ENCODE measurements around the gene TIMM17B. TPM values are rescaled to one million over a fixed set of nuclear protein-coding genes. Genes with fewer than 3 reads are reported as not detected.
A peak's percentile ranks its signal among the peaks of the same experiment; 100 is the strongest.

Gene TIMM17B
- total RNA-seq, 2 experiments from 2014 or later = 40.0 to 40.3 TPM

- Mint-ChIP-seq H3K27me3 (no peaks in the 10 kb centered on the region), H3K9me3 (no peaks in the 10 kb centered on the region), H3K4me1 (ENCODE audit: low read depth) (peaks cover 27% of the 10 kb centered on the region), H3K27ac (peak overlapping the region; percentile 90), H3K4me3 (peak overlapping the region; percentile 91), H3K36me3 (ENCODE audit: low read depth) (peaks cover 31% of the 10 kb centered on the region)
- peak; percentile 13 for ATAC-seq (ENCODE audit: poor library complexity)
- no peaks in the 10 kb centered on the region for H3K9me3 ChIP-seq (ENCODE audit: control insufficient read depth in 1 of 2, insufficient read depth in 1 of 2, low read length in 2 of 2)
- no peaks in the 10 kb centered on the region for H3K27me3 ChIP-seq (ENCODE audit: control insufficient read depth in 1 of 2, insufficient read depth in 2 of 2, low read length in 2 of 2)
- H3K4me1 ChIP-seq (ENCODE audit: insufficient read depth, low read length) = peaks cover 35% of the 10 kb centered on the region
- peaks cover 38% of the 10 kb centered on the region for H3K36me3 ChIP-seq (ENCODE audit: insufficient read depth, low read length)
- peak overlapping the region; percentile 93 to 98 for H3K27ac ChIP-seq (ENCODE audit: low read depth in 1 of 2, low read length in 2 of 2)
- ChIA-PET POLR2A (interaction anchor here (0.6 to 2.7 kb wide), 20 partner anchors 9 to 323 kb away, joined by 3 to 49 read pairs (median 9); partner anchors contain the start of genes GRIPAP1, HDAC6, OTUD5 and RBM3), CTCF (interaction anchor here (1.4 to 2.5 kb wide), 2 partner anchors 40 to 160 kb away, joined by 3 to 7 read pairs; no protein-coding TSS in a partner anchor)
- DNase-seq = peak in 12 of 14 experiments; percentile 37 to 86 (median 55)
- no peak for TF ChIP-seq CTCF (IDR thresholded peaks at IDR 0.05)
- intact Hi-C loops (cut with DNase I, micrococcal nuclease) = loop anchor here (2.0 to 5.0 kb wide), 5 partner anchors 14 to 248 kb away; partner anchors contain the start of genes HDAC6 (in 1 of the 2), SLC35A2 (in 1 of the 2) and TFE3 (in 1 of the 2)
- H3K4me3 ChIP-seq (ENCODE audit: low read length) = peak overlapping the region; percentile 91
Measured at GRCh38 chrX:48897157-48897624, 377 bp downstream of the TIMM17B start.

- POLR2A ChIA-PET = interaction anchor here (0.9 to 2.7 kb wide), 8 partner anchors 15 to 322 kb away, joined by 4 to 47 read pairs (median 10); partner anchors contain the start of genes HDAC6, OTUD5, RBM3 and SLC35A2
- intact Hi-C loops (cut with DNase I, micrococcal nuclease) = loop anchor here (2.0 to 5.0 kb wide), 5 partner anchors 14 to 248 kb away; partner anchors contain the start of genes HDAC6 (in 1 of the 2), SLC35A2 (in 1 of the 2) and TFE3 (in 1 of the 2)
Measured at GRCh38 chrX:48896611-48897011, 957 bp downstream of the TIMM17B start.

GRCh38 chrX:48894891-48895290, 2.7 kb downstream of the TIMM17B start:
- Mint-ChIP-seq H3K27ac (peak overlapping the region; percentile 64), H3K4me1 (ENCODE audit: low read depth) (peaks cover 43% of the 10 kb centered on the region), H3K27me3 (no peaks in the 10 kb centered on the region), H3K4me3 (peak overlapping the region; percentile 72), H3K36me3 (ENCODE audit: low read depth) (peaks cover 30% of the 10 kb centered on the region), H3K9me3 (no peaks in the 10 kb centered on the region)
- DNase-seq = no peak
- H3K9me3 ChIP-seq (ENCODE audit: control insufficient read depth in 1 of 2, insufficient read depth in 1 of 2, low read length in 2 of 2) = no peaks in the 10 kb centered on the region
- TF ChIP-seq CTCF (IDR thresholded peaks at IDR 0.05) = no peak
- H3K27me3 ChIP-seq (ENCODE audit: control insufficient read depth in 1 of 2, insufficient read depth in 2 of 2, low read length in 2 of 2) = no peaks in the 10 kb centered on the region
- no peak for ATAC-seq (ENCODE audit: poor library complexity)
- ChIA-PET CTCF (no interaction called here), POLR2A (interaction anchor here (1.3 kb wide), 1 partner anchor 46 kb away, joined by 3 read pairs; no protein-coding TSS in a partner anchor)
- peaks cover 24% of the 10 kb centered on the region for H3K36me3 ChIP-seq (ENCODE audit: insufficient read depth, low read length)
- peaks cover 48% of the 10 kb centered on the region for H3K4me1 ChIP-seq (ENCODE audit: insufficient read depth, low read length)
- intact Hi-C loops (cut with DNase I, micrococcal nuclease) = loop anchor here (5.0 kb wide), 3 partner anchors 93 to 158 kb away; partner anchors contain the start of genes TFE3 (in 2 of the 2) and HDAC6 (in 1 of the 2)
- H3K4me3 ChIP-seq (ENCODE audit: low read length) = no peak overlapping the region
- H3K27ac ChIP-seq (ENCODE audit: low read depth in 1 of 2, low read length in 2 of 2) = no peak overlapping the region

More at GRCh38 chrX:48896611-48897011, 957 bp downstream of the TIMM17B start:
- no peak for TF ChIP-seq CTCF (IDR thresholded peaks at IDR 0.05)
- H3K4me1 ChIP-seq (ENCODE audit: insufficient read depth, low read length) = peaks cover 41% of the 10 kb centered on the region
- Mint-ChIP-seq H3K36me3 (ENCODE audit: low read depth) (peaks cover 30% of the 10 kb centered on the region), H3K4me3 (peak overlapping the region; percentile 91), H3K9me3 (no peaks in the 10 kb centered on the region), H3K4me1 (ENCODE audit: low read depth) (peaks cover 32% of the 10 kb centered on the region), H3K27ac (peak overlapping the region; percentile 90), H3K27me3 (no peaks in the 10 kb centered on the region)
- H3K27me3 ChIP-seq (ENCODE audit: control insufficient read depth in 1 of 2, insufficient read depth in 2 of 2, low read length in 2 of 2) = no peaks in the 10 kb centered on the region
- no peaks in the 10 kb centered on the region for H3K9me3 ChIP-seq (ENCODE audit: control insufficient read depth in 1 of 2, insufficient read depth in 1 of 2, low read length in 2 of 2)
- peaks cover 32% of the 10 kb centered on the region for H3K36me3 ChIP-seq (ENCODE audit: insufficient read depth, low read length)
- ATAC-seq (ENCODE audit: poor library complexity) (no peak), DNase-seq (no peak)
- CTCF ChIA-PET = interaction anchor here (1.4 to 2.5 kb wide), 2 partner anchors 41 to 159 kb away, joined by 3 to 7 read pairs; no protein-coding TSS in a partner anchor
- peak overlapping the region; percentile 93 to 98 for H3K27ac ChIP-seq (ENCODE audit: low read depth in 1 of 2, low read length in 2 of 2)
- peak overlapping the region; percentile 91 for H3K4me3 ChIP-seq (ENCODE audit: low read length)
